Gastroesophageal sphincter (tissue), 4 donors: ENCODE measurements around the gene ZNF253. TPM values are rescaled to one million over a fixed set of nuclear protein-coding genes. Genes with fewer than 3 reads are reported as not detected.
A peak's percentile ranks its signal among the peaks of the same experiment; 100 is the strongest.
"Not testable (repeated sequence)": the region's sequence is repeated elsewhere in the genome, so short reads cannot be mapped to it uniquely, and the experiment has no call there.

Experiments used
- ATAC-seq: fragments of 150-250 bp; one replicate; pipeline ENCODE4 v1.9.1; 2016; ENCODE audit warnings: mild to moderate bottlenecking, moderate library complexity
- H3K27ac ChIP-seq, 4 donors: fragments of 200-600 bp; sonication (generic) in 3 of 4; 1 replicate in 3 of 4; 2 replicates in 1 of 4; pipeline ENCODE4 v1.5.1; 2016 to 2019
- H3K27me3 ChIP-seq: fragments of 200-600 bp; sonication (generic); one replicate; pipeline ENCODE4 v1.5.1; 2019
- H3K36me3 ChIP-seq, 2 donors: fragments of 200-600 bp; sonication (generic); one replicate each; pipeline ENCODE4 v1.5.1; 2019; ENCODE audit warnings: control low read depth in 1 of 2
- H3K4me1 ChIP-seq, 3 donors: fragments of 200-600 bp; sonication (generic); 1 replicate in 2 of 3; 2 replicates in 1 of 3; pipeline ENCODE4 v1.5.1; 2016 to 2019; ENCODE audit warnings: control low read depth in 2 of 3
- H3K4me3 ChIP-seq, 2 donors: fragments of 200-600 bp; sonication (generic); one replicate each; pipeline ENCODE4 v1.5.1; 2019; ENCODE audit warnings: mild to moderate bottlenecking in 1 of 2, moderate library complexity in 1 of 2
- H3K9me3 ChIP-seq, 3 donors: fragments of 200-600 bp; sonication (generic); one replicate each; pipeline ENCODE4 v1.5.1; 2017 to 2019; ENCODE audit warnings: control low read depth in 2 of 3
- CTCF ChIP-seq, 4 experiments: fragments of 200-600 bp in 2 of 4; fragments of 450-650 bp in 2 of 4; sonication (generic) in 1 of 4; IDR thresholded peaks; one replicate each; pipeline ENCODE4 v1.5.1; 2017 to 2019; ENCODE audit warnings: antibody characterized with exemption in 4 of 4, mild to moderate bottlenecking in 2 of 4, moderate library complexity in 2 of 4
- EP300 ChIP-seq: sonication (generic); formaldehyde crosslinking; IDR thresholded peaks from one replicate; pipeline ENCODE4 v1.6.1; 2017; ENCODE audit warnings: antibody characterized with exemption, mild to moderate bottlenecking
- POLR2A ChIP-seq, 2 donors: fragments of 450-650 bp; IDR thresholded peaks; one replicate each; pipeline ENCODE4 v1.6.1; 2017; ENCODE audit warnings: antibody characterized with exemption in 2 of 2, mild to moderate bottlenecking in 2 of 2, moderate library complexity in 1 of 2
- POLR2AphosphoS5 ChIP-seq: sonication (generic); formaldehyde crosslinking; IDR thresholded peaks from one replicate; pipeline ENCODE4 v1.6.1; 2017; ENCODE audit warnings: antibody characterized with exemption
- WGBS, 2 donors: methylation state at CpG; one replicate each; pipeline ENCODE4 v1.1.5; 2018; ENCODE audit warnings: low coverage in 1 of 2; 5-methylcytosine and 5-hydroxymethylcytosine counted together
- total RNA-seq, 4 donors: library from RNA; depleted of rRNA; stranded (reverse); fragments of >200 nt; gene quantifications; one replicate each; pipeline ENCODE4 v1.1.0, GENCODE V29; 2016

ZNF253 gene
- total RNA-seq, 4 donors from 2014 or later, result 7.0 to 17.3 (median 9.5) TPM

- H3K9me3 ChIP-seq, result no peaks in the 10 kb centered on the region
- WGBS, 2 donors, result 100% methylated on average over 1 of the region's 1 CpG; no CpG with 5 or more reads in 1 of the 2 donors
- no peak overlapping the region for H3K27ac ChIP-seq
- no peak for TF ChIP-seq EP300
- TF ChIP-seq POLR2AphosphoS5, result no peak
- TF ChIP-seq CTCF (IDR thresholded peaks at IDR 0.05), result no peak
- no peak for TF ChIP-seq POLR2A (IDR thresholded peaks at IDR 0.05)
- no peaks in the 10 kb centered on the region for H3K4me1 ChIP-seq
- ATAC-seq, result no peak
- no peak overlapping the region for H3K4me3 ChIP-seq
- peaks cover 0 to 75% of the 10 kb centered on the region in 2 donors for H3K36me3 ChIP-seq
- no peaks in the 10 kb centered on the region for H3K27me3 ChIP-seq
Observed at GRCh38 chr19:19884583-19884982, 18.9 kb downstream of the ZNF253 start.

GRCh38 chr19:19892055-19892941 lies 26.6 kb downstream of the ZNF253 start:
- H3K4me3 ChIP-seq, H3K4me1 ChIP-seq, H3K27ac ChIP-seq, H3K27me3 ChIP-seq, ATAC-seq: not testable (repeated sequence)
- H3K36me3 ChIP-seq, result peaks cover 5 to 52% of the 10 kb centered on the region in 2 donors
- WGBS, 2 donors, result 93 to 96% methylated on average over 3 of the region's 3 CpGs
- peaks cover 0 to 28% (median 0%) of the 10 kb centered on the region in 3 donors for H3K9me3 ChIP-seq

- H3K9me3 ChIP-seq, result no peaks in the 10 kb centered on the region
- H3K4me1 ChIP-seq, result peaks cover 0 to 17% (median 0%) of the 10 kb centered on the region in 3 donors
- TF ChIP-seq EP300, result no peak
- peak in 1 of 2 donors; percentile 21 for TF ChIP-seq POLR2A (IDR thresholded peaks at IDR 0.05)
- no peak for TF ChIP-seq CTCF (IDR thresholded peaks at IDR 0.05)
- TF ChIP-seq POLR2AphosphoS5, result no peak
- peak overlapping the region; percentile 24 to 96 (median 90) for H3K27ac ChIP-seq
- no peaks in the 10 kb centered on the region for H3K36me3 ChIP-seq
- WGBS, 2 donors, result 0 to 1% methylated on average over 9 of the region's 9 CpGs
- peak overlapping the region; percentile 43 to 79 for H3K4me3 ChIP-seq
- no peak for ATAC-seq
- no peaks in the 10 kb centered on the region for H3K27me3 ChIP-seq
Observed at GRCh38 chr19:19900139-19900728, 34.6 kb downstream of the ZNF253 start.

GRCh38 chr19:19900729-19901444 lies 35.2 kb downstream of the ZNF253 start, which contains the start of gene ZNF93:
TSS of gene ZNF93 (plus strand) at chr19:19900946. CDS start at chr19:19901089, 143 bp downstream.
- ATAC-seq, result peak; percentile 99
- Histone ChIP-seq H3K4me1 (peaks cover 0 to 17% (median 0%) of the 10 kb centered on the region in 3 donors), H3K36me3 (no peaks in the 10 kb centered on the region), H3K4me3 (peak within 1 kb of the TSS; percentile 43 to 79), H3K27me3 (no peaks in the 10 kb centered on the region), H3K27ac (peak within 1 kb of the TSS; percentile 90 to 96 (median 91)), H3K9me3 (no peaks in the 10 kb centered on the region)
- 0% methylated on average over 1 to 9 of the region's 35 CpGs for whole genome bisulfite sequencing, 2 donors
- TF ChIP-seq POLR2A (IDR thresholded peaks at IDR 0.05) (peak in 1 of 2 donors; percentile 17), EP300 (no peak), POLR2AphosphoS5 (peak; percentile 13), CTCF (IDR thresholded peaks at IDR 0.05) (no peak)

- not testable (repeated sequence) for H3K4me3 ChIP-seq, H3K27me3 ChIP-seq, H3K9me3 ChIP-seq, H3K4me1 ChIP-seq, H3K27ac ChIP-seq, ATAC-seq, H3K36me3 ChIP-seq
- WGBS, 2 donors, result 74% methylated on average over 3 of the region's 3 CpGs; no CpG with 5 or more reads in 1 of the 2 donors
Observed at GRCh38 chr19:19907551-19907950, 41.9 kb downstream of the ZNF253 start.
